Measurements from ENCODE around the gene TMIE.

Gene TMIE

DNA sequence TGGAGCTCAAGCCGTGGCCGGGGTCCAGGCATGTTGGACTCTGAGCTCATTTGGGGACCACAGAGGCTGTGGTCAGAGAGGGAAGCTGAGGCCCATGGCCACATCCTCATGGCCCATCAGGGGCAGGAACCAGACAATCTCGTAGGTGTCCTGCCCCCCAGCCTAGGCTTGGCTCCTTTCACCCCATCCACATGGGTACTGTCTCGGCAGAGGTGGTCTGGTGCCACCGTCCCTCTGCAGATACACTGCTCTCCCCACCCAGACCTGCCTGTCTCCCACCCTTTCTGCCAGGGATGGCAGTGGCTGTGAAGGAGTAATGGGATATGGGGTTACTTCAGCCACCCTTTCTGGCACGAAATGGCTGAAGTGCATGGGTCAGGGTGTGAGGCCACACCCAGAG, 8.5 kb downstream of the TMIE start:
- no peak for DNase-seq

DNA sequence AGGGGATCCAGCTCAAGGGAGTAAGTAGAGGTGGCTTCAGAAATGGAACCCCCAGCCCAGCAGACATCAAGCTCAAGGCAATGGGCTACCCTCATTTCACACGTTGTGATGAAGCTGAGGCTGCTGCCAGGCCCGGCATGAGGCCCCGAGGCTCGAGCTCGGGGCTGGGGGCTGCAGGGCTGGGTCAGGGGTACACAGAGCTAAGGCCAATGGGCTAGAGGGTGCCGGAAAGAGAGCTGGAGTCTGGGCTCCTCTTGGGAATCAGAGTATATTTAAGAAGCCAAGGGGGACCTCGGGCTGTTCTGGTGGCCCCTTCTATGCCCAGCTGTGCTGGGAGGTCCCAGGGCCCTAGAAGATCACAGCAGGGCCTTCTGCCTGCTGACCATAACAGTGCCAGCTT, 9.0 kb downstream of the TMIE start:
- DNase-seq: no peak

DNA sequence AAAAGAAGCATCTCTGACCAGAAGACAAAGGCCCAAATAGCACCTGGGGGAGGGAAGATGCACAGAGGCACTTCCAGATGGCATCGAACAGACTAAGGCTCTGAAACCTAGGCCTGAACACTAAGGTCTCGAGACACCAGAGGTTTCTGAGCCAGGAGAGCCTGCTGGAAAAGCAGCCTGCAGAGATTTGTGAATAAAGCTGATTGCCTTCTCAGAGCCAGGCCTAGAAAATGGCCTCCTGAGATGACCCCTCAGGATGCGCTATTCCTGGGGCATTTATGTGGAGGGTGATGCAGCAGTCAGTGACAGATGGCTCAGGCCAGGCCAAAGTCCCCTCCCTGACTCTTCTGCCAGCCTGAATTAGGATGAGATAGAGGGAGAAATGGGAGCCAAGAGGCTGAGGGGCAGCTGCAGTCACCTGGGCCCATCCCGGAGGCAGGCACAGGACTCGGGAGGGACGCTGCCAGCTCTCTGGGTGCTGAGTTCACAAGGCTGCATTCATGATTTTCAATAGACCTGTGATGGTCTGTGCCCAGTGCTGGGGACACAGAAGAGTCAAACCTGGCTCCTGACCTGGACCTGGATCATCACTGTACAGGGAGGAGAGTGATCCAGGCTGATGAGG, 9.6 kb downstream of the TMIE start:
- DNase-seq: no peak

DNA sequence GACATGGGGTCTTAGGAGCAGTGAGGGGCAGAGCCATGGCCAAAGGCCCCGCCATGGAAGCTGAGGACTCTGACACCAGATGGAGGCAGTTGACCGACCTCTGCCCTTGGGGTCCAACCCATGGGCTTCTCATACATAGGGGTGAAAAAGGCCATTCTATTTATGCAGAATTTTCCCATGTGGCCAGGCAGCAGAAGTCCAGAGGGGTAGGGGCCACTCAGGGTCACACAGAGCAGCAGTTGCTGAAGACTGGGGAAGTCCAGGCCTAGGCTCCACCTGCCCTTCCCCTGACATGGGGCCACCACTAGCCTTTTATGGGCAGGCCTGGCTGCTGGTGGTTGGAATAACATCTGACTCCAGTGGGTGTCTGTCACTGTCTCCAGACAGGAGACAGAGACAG, 10.1 kb downstream of the TMIE start:
- DNase-seq: no peak

DNA sequence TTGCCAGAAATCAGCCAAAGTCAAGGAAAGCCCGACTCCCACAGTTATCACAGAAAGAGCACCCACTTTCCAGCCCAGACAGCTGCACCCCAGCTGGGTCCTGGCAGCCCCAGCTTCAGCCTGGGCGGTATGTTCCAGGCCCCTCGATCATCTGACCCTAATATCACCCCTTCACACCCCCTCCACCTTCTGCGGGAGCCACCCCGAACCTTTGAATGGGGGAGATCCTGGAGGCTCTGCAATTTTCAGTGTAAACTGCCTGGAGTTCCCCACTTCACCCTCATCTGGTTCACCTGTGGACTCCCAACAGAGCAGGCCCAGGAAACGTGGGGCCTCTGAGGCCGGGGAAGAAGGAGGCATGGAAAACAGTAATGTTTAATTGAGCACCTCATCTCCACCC, 10.6 kb downstream of the TMIE start:
- no peak for DNase-seq

DNA sequence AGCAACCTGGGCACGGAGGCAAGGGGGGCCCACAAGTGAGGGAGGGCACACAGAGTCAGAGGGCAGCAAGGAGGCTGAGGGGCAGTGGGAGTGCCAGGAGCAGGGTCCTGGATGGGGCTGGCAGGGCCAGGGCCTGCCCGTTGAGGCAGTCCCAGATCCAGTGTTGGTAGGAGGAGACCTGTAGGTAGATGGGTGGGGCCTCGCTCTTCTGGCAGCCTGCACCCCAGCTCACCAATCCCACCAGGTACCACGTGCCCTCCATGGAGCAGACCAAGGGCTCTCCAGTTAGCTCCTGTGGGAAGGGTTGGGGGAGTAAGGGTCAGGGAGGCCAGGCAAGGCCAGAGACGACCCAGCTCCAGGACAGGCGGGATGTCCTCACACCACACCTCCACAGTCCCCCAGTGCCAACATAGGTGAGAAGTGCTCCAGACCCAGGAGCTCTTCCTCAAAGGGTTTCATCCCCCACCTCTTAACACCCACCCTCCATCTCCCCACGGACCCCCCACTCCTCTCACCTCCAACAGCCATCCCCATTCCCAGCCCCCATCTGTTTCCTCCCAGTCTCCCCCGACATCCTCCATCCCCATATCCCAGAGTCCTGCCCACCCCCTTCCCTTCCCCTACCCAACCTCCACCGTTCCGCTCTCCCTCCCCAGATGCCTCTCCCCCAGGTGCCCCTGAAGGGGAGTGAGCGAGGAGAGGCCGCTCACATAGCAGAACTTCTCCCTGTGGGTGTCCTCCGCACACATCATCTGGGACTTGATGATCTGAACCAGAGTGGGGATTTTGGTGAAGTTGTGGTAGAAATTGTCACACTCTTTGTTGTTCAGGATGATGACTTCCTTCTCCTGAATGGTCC, 11.2 kb downstream of the TMIE start:
- DNase-seq: no peak

DNA sequence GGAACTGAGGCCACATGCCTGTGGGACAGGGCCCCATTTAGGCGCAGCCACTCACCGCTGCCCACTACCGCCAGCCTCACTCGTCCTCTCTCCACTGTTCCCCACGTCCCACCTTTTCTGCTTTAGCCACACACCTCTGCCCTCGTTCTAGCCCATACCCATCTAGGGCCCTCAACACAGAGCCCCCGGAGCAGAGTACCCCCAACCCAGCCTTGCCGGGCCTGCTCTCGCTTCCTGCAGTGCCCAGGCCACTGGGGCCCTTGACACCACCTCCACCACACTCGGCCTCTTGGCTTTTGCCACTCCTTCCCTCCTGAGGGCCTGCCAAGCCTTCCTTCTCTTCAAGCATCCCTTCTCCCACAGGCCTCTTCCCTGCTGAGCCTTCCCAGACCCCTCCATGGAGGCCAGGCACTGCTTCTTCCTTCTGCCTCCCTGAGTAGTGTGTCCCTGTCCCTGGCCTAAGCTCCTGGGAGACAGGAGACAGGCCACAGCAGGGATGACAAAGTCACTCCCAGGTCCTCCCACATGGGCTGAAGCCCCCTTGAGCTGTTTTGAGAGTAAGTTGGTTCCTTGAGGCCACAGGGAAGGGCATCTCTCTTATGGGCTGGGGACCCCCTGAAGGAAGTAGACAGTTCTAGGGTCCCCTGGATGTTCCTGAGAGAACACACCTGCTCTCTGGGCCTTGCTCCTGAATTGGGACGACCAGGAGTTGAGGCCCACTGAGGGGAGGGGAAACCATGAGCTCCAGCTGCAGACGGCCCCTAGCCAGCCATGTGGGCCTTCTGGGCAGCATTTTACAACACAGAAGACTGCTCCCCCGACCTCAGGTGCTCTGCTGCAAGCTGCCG, 12.1 kb downstream of the TMIE start:
- DNase-seq: no peak

DNA sequence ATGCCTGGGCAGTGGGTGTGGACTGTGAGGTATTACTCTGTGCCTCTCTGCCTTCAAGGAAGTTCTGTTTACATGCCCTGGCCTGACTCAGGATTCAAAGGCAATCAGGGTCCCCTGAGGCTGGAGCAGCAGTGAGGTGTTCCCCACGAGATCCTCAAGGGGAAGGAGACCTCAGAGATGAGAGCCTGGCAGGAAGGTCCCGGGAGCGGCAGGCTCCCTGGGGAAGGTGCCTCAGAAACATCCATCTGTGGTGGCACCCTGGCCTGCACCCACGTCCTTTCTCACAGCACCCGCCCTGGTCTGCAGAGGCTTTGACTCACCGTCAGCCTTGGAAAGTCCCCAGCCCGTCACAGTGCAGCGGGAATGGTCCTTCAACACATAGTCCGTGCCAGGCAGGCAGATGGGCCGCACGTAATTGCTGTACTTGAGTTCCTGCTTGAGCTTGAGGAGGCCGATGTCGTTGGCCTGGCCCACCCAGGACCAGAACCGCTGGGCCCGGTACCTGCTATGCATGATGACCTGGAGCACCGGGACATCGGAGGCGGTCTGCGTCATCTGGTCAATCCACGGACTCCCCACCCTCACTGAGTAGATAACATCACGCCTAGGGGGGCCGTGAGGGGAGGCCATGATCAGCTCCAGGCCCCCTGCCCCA, 12.8 kb downstream of the TMIE start:
- no peak for DNase-seq

DNA sequence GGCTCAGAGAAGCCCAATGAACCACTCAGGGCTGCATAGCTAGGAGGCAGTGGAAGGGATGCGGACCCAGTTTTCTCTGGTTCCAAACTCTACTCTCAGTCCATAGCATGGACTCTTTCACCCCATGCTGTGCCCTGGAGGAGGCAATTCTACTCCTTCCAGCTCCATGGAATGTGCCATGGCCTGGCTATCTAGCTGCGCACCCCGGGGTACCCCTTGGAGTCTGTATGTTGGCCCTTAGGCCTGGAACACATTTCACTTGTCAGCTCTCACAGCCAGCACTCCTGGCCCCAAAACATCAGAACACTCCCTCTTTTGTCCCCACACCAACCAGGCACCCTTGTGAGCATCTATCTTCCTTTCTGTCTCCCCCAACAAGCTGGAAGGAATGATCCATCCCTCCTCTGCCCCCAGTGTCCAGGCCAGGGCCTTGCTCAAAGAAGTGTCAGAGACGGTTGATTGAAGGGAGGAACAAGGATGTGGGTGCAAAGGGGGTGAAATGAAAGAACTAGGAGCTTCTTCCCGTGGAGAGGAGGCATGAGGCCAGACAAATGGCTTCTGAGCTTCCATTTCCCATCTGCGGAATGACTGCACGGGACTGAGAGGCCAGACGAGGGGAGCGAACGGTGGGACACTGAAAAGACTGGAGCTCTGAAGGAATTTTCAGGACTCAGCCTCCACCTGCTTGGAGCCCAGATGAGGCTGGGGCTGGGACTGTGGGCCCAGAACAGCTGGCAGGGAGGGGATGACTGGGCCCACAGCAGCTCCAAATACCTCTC, 13.7 kb downstream of the TMIE start:
- no peak for DNase-seq

DNA sequence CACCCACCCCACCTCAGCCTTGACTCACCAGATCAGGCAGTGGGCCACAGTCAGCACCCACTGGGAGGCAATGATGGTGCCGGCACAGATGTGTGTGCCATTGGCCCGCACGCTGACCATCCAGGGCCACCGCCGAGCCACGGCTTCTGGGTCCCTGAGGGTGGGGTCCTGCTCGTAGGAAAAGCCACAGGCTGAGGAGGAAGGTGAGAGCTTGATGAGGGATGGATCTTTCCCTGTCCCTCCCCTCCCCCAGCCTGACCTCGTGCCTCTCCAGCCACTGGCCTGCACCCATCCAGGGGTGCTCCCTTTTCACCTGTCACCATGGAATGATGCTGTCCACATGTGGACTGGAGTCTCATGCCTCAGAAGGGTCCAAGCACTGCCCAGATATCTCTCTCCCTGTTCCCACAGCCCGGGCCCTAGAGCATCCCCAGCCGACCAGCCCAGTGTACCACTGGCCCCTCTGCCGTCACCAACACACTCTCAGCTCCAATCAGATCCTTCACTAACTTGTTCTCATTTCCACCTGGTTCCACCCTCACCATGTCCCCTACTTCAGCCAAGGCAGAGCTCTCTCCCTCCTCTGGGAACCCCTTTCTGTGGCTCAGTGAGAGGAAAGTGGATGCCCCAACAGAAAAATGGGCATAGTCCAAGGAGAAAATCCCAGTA, 14.4 kb downstream of the TMIE start:
- no peak for DNase-seq

DNA sequence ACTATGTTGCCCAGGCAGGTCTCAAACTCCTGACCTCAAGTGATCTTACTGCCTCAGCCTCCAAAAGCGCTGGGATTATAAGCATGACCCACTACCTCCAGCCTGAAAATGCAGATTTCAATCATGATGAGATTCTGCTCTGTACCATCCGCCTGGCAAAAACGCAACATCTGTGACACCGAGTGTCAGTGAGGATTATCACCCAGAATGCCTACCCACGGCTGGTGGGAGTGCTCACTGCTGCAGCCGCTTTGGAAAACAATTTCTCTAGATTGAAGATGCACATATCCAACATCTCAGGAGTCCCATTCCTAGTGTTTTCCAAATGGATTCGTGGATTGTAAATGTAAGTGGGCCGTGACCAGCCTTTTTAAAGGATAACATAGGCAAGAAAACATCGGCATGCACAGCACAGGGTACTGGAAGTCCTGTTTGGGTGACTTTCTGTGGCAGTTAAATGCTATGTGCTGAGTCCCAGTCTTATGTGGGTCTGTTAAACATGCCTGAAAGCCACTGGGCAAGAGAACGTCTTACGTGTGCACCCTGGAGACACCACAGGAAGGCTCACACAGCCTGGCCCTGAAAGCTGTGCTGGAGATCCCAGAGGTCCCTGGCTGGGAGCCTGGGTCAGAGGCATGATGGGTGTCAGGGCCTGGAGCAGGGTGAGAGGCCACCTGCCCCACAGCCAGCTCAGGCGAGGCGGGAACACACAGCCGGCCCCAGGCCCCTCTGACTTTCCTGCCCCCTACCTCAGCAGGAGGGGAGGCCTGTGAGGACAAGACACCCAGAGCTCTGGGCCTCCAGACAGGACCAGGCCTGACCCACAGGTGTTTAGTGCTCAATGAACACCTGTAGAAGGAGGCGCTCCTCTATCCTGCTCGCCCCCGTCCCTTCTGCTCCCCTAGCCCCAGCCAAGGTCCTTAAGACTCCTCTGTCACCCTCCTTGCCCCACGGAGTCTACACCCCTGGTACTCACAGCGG, 15.6 kb downstream of the TMIE start:
- peak in 1 of 2 donors; percentile 13 for DNase-seq

DNA sequence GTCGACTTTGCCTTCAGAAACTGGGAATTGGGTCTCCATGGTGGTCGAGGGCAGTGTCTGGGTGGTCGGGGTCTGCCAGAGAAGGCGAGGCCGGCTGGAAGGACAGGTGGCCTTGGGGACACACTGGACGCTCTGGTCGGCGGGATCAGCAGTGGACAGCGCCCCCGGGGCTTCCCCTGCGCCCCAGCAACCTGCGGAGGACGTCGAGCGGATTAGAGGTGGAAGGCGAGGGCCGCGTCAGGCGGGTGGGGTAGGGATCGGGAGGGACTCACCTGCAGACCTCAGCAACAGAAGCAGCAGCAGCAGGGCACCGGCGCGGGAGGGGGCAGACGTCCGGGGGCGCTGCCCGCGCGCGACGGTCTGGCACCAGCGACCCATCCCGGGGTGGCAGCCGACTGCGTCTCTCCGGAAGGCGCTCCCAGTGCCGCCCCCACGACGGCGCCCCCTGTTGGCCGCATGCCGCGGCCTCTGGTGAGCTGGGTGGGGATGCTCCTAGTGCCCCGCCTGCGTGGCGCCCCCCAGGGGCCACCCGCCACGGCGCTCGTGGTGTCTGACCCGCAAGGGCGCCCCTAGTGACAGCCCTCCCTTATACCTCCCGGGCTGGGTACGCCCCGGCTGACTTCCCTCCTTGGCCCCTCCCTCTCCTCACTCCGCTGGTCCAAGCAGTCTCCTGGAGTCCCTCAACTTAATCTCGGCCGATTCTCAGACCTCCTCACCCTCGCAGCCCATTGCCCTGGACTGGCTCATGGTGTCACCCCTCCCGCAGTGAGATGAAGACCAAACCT, 16.4 kb downstream of the TMIE start, which contains the start of gene PRSS50:
Gene PRSS50, minus strand, starts transcription at position 423 of the 785 bp plus-strand sequence. Its CDS starts 45 bp downstream, at position 378.
- DNase-seq: peak; percentile 34 to 52

DNA sequence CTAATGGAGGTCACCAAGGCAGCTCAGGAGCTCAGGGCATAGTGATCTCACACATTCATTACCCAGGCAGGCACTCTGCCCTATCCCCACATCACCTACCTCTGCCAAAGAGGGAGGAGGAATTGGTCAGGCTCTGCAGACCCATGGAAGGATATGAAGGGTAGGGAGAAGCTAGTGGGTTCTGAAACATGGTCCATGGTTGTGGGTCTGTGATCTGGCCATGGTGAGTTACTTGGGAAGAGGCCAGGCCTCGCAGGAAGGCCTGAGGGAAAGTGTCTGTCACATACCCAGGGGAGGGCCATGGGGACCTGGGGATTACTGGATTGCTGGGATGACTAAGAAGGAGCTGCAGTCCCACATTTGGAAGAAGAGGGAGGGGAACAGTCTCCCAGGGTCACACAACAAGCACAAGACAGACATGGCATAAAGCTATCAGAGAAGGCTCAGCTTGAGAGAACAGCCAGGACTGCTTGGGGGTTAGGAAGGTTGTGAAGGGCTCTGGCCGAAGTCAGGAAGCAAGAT, 17.9 kb downstream of the TMIE start:
- no peak for DNase-seq

DNA sequence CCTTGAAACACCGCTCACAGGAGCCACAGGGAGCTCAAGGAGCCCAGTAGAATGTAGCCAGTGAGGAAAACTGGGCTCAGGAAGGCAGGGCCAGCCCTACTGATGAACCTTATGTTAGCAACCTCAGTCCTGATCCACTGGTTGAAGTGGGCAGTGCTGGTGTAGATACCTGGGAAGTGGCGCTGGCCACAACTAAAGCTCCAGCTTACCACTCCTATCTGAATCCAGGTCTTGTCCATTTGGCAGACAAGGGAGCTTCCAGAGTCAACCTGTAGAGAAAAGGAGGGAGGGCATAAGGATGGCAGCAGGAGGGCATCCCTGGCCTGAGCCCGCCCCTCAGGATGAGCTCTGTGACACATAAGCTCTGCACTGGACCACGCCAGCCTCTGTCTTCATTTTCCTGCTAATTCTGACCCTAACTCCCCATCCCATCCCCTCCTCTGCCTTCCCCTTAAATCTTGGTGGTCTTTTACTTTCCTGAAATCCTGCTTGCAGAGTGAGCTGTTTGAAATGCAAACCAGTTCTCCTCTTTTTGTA, 18.6 kb downstream of the TMIE start:
- DNase-seq: no peak

DNA sequence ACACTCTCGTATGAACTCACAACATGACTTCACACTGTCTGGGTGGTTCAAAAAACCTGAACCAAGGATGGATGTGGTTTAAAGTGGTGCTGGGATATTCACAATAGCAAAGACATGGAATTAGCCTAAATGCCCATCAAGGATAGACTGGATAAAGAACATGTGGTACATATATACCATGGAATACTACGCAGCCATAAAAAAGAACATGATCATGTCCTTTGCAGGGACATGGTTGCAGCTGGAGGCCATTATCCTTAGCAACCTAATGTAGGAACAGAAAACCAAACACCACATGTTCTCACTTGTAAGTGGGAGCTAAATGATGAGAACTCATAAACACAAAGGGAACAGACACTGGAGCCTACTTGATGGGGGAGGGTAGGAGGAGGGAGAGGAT, 19.8 kb downstream of the TMIE start:
- peak in 1 of 2 donors; percentile 3 for DNase-seq

DNA sequence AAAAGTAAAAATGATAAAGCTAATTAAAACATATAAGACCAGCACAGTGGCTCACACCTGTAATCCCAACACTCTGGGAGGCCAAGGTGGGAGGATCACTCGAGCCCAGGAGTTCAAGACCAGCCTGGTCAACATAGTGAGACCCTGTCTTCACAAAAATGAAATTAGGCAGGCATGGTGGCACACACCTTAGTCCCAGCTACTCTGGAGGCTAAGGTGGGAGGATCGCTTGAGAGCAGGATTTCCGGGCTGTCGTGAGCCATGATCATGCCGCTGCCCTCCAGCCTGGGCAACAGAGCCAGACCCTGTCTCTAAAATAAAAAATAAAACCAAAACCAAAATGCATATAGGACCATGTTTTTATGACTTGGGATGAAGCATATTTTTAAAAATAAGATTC, 21.3 kb downstream of the TMIE start:
- DNase-seq: no peak

DNA sequence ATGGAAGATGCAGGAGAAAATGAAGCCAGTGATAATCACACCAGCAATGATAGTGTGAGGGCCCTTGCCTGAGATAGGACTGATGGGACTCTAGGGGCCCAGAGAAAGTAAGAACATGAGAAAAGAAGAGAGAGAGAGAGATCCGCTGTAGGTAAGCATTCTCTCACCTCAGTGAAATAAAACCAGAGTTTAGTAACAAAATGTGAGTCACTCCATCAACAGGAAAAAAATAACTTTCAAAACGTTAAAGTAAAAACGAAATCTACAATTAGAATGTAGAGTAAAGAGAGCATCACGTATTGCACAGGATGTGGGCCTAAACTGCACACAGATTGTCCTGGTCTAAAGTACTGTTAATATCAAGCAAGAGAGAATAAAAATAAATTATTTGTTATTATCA, 23.2 kb downstream of the TMIE start:
- no peak for DNase-seq

DNA sequence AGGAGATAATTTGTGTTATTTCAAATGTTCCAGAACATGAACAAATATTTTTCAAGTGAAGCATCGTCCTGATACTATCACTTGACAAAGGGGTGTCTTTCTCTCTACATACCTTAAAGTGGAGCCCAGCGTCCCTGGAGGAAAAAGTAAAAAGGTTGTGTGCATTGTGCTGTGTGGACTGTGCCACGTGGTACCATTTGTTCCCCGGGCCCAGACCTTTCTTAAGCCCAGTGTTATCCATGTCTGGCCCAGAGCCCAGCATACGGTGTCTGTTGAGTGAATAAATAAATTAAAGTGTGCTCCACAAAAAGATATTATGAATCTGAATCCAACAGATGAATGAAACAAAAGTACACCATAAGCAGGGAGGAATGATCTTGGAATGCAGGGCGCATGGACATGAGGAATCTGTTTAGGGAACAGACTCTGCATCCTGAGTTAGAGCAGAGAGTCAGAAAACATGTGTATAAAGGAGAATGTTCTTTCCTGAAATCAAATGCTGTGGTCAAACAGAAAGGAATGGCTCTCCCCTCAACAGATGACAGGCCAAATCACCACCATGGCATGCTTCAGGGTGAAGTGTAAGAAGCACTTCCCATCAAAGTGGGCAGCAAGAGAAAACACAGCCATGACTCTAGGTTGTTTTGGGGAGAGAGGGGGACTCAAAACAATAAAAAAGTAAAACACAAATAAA, 24.6 kb downstream of the TMIE start:
- peak in 1 of 2 donors; percentile 3 for DNase-seq

All from stimulated activated CD4-positive, alpha-beta T cell treated with anti-CD3 and anti-CD28 coated beads, Interleukin-2, amount 100 ng/mL, for 24 hours (primary cell).